Pancreas (tissue), 10 donors: ENCODE measurements around the gene CAB39L. TPM values are rescaled to one million over a fixed set of nuclear protein-coding genes. Genes with fewer than 3 reads are reported as not detected.

Source experiments
- ATAC-seq, 4 donors: fragments of 200-7000 bp; cut with Tn5 transposase; one replicate each; pipeline versions ENCODE4 v1.8.0 to v1.9.1; 2020; ENCODE audit warnings: mild to moderate bottlenecking in 4 of 4, moderate library complexity in 4 of 4
- DNase-seq, 6 donors: peaks; one replicate each; pipeline ENCODE4 v3.0.0-alpha.2; 2020
- FAIRE-seq: peaks from 2 replicates; lab custom pipeline; 2012; peaks lifted over from hg19 to GRCh38; lab: Jason Lieb, UNC
- H3K27ac ChIP-seq, 4 donors: fragments of 200-600 bp; sonication (generic); 1 replicate in 3 of 4; 2 replicates in 1 of 4; pipeline versions ENCODE4 v1.5.0 to v1.8.0; 2020
- H3K27me3 ChIP-seq, 4 donors: fragments of 200-600 bp; one replicate each; pipeline ENCODE4 v1.8.0; 2021
- H3K36me3 ChIP-seq, 3 donors: fragments of 200-600 bp; sonication (generic) in 1 of 3; one replicate each; pipeline versions ENCODE4 v1.5.0 to v1.8.0; 2020 to 2021
- H3K4me1 ChIP-seq, 3 donors: fragments of 200-600 bp; one replicate each; pipeline ENCODE4 v1.8.0; 2021
- H3K4me3 ChIP-seq, 4 donors: fragments of 200-600 bp; sonication (generic) in 2 of 4; one replicate each; pipeline versions ENCODE4 v1.5.0 to v1.8.0; 2020 to 2021
- H3K9me3 ChIP-seq, 4 donors: fragments of 200-600 bp; one replicate each; pipeline ENCODE4 v1.8.0; 2021
- whole genome bisulfite sequencing, 2 donors: extraction: QIAGEN DNeasy Blood & Tissue Kit; methylation state at CpG; one replicate each; pipeline ENCODE4 v1.1.7; 2013; 5-methylcytosine and 5-hydroxymethylcytosine counted together
- intact Hi-C, 3 donors: fragments of 100-400 bp; cut with DNase I; formaldehyde crosslinking; loops; one replicate each; pipeline versions ENCODE4 v1.11.1 to v1.14.2; 2022
- polyA plus RNA-seq, 2 donors: library from polyadenylated mRNA; stranded (reverse); fragments of 200-250 nt; gene quantifications; one replicate each; pipeline ENCODE4 v1.2.3, GENCODE V29; 2013
- total RNA-seq, 6 donors: library from RNA; stranded (reverse); fragmentation: NEBNext Ultra II Directional in 4 of 6; extraction: Animal tissue kit (Norgen Biotek cat#: 25700) in 4 of 6; gene quantifications; one replicate each; pipeline versions ENCODE4 v1.2.1 to v1.2.4, GENCODE V29; 2021 to 2023
- TF ChIP-seq, protein P1 (sequence below), 4 donors: fragments of 200-600 bp; sonication (generic) in 3 of 4; IDR thresholded peaks; one replicate each; pipeline versions ENCODE4 v1.5.0 to v1.8.0; 2021; ENCODE audit warnings: antibody characterized with exemption in 4 of 4
- donor health status: healthy with polysubstance abuse.
- donor health status: DM: no; HTN: no; CAD: no; lungs with moderate emphysema.
- donor health status: DM: no; HTN: no; CAD: no.
- donor health status: control.
- donor health status: control.
- donor health status: Bipolar disorder and iron deficiency.
- donor health status: DM: yes; HTN: yes; CAD: no.
- donor health status: DM: no; HTN: no; CAD: no.
- donor health status: DM: no; HTN: no; CAD: no.
- donor health status: DM: yes; HTN: yes; CAD: no.

Gene CAB39L
- total and polyA plus RNA-seq, 8 donors, result 2.7 to 8.4 (median 5.0) TPM

DNA sequence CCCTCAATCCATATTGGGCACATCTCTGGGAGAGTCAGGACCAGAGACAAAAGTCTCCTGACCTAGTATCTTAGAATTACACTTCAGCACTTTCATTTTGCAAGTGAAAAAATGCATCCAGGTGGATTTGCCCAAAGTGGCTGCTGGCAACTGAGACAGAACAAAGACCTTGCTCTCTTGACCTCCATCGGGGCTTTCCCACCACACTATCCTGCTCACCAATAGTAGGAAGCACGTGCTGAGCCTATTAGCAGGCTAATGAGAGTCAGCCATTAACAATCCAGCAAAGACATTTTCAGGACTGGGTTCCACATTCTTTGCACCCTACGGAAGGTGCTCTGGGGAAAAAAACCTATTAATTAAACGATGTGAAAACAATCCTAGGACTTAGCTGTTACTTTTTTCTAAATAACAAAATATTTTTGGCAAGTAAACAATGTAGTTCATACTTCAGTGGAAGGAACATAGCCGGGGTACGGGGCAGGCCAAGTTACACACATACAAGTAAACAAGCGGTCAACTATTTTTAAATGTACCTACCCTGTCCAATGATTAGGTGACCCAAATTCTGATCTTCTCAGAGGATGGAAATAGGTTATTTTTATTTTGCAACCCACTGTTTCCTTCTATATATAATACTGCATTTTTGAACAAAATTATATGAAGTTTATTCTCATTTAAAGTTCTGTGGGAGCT, 117.5 kb downstream of the CAB39L start:
- H3K4me3 ChIP-seq, result no peak overlapping the region
- H3K4me1 ChIP-seq, result no peaks in the 10 kb centered on the region
- ATAC-seq (no peak), FAIRE-seq (no peak), DNase-seq (no peak)
- no peak overlapping the region for H3K27ac ChIP-seq
- H3K36me3 ChIP-seq, result no peaks in the 10 kb centered on the region
- 56 to 70% methylated on average over 7 of the region's 7 CpGs for WGBS, 2 donors
- intact Hi-C loops, result no loop called here
- no peaks in the 10 kb centered on the region for H3K27me3 ChIP-seq
- H3K9me3 ChIP-seq, result no peaks in the 10 kb centered on the region
- TF ChIP-seq, protein P1, sequence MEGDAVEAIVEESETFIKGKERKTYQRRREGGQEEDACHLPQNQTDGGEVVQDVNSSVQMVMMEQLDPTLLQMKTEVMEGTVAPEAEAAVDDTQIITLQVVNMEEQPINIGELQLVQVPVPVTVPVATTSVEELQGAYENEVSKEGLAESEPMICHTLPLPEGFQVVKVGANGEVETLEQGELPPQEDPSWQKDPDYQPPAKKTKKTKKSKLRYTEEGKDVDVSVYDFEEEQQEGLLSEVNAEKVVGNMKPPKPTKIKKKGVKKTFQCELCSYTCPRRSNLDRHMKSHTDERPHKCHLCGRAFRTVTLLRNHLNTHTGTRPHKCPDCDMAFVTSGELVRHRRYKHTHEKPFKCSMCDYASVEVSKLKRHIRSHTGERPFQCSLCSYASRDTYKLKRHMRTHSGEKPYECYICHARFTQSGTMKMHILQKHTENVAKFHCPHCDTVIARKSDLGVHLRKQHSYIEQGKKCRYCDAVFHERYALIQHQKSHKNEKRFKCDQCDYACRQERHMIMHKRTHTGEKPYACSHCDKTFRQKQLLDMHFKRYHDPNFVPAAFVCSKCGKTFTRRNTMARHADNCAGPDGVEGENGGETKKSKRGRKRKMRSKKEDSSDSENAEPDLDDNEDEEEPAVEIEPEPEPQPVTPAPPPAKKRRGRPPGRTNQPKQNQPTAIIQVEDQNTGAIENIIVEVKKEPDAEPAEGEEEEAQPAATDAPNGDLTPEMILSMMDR (IDR thresholded peaks at IDR 0.05), result no peak

DNA sequence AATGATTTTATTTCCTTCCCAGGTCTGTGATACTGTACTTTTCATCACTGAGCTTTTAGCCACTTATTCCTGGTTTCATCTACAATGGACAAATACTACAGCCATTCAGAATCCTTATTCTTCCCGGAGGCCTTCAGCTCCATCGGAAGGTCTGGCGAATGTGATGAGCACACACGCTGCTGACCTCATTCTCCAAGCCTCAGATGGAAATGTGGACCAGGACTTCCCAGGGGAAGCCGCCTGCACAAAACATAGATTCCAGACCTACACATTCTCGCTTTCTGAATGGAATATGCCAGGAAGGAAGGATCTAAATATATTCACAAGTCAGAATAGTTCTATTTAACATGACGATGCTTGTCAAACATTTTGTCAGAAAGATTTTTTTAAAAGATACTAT, 120.5 kb downstream of the CAB39L start:
- FAIRE-seq, result no peak
- intact Hi-C loops, result no loop called here
- no peak for ATAC-seq
- no peaks in the 10 kb centered on the region for H3K36me3 ChIP-seq
- TF ChIP-seq, protein P1 (IDR thresholded peaks at IDR 0.05), result no peak
- H3K27me3 ChIP-seq, result no peaks in the 10 kb centered on the region
- no peaks in the 10 kb centered on the region for H3K4me1 ChIP-seq
- H3K4me3 ChIP-seq, result no peak overlapping the region
- no peaks in the 10 kb centered on the region for H3K9me3 ChIP-seq
- no peak overlapping the region for H3K27ac ChIP-seq
- DNase-seq, result no peak
- 92 to 94% methylated on average over 7 of the region's 7 CpGs for WGBS, 2 donors

DNA sequence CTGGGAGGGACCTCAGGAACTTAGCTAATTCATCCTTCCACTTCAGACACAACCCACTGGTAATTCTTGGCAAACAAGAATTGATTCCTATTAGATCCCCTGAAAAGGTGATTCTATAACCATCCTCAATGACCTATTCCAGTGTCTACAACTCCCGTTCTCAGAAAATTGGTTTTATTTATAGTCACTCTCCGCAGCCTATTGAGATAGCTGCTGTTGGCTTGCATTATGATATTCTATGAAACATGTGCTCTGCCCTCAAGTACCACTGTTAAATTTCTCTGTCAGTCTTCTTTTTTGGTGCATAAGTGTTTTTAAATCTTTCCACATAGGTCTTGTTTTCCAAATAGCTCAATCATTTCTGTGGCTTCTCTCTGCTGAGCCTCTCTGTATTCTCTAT, 121.2 kb downstream of the CAB39L start:
- TF ChIP-seq, protein P1 (IDR thresholded peaks at IDR 0.05), result no peak
- Histone ChIP-seq H3K27me3 (no peaks in the 10 kb centered on the region), H3K4me3 (no peak overlapping the region), H3K27ac (no peak overlapping the region), H3K9me3 (no peaks in the 10 kb centered on the region), H3K36me3 (no peaks in the 10 kb centered on the region), H3K4me1 (no peaks in the 10 kb centered on the region)
- FAIRE-seq (no peak), ATAC-seq (no peak), DNase-seq (no peak)
- 90 to 93% methylated on average over 2 of the region's 2 CpGs for WGBS, 2 donors
- intact Hi-C loops, result no loop called here

DNA sequence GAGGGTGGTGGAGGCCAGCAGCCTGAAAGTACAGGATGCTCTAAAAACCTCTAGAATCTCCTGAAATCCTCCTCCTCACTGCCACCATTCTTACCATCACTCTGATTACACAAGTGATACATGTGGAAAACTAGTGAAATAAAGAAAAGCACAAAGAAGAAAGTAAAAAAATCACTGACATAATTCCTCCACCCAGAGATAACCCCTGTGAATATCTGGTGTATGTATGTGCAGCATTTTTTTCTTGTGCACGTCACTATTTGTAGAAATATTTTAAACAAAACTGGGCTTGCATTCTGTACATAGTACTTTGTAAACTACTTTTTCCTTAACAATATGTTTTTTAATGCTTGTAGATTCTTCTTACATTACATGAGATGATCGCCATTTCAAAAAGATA, 122.9 kb downstream of the CAB39L start:
- ATAC-seq (no peak), DNase-seq (no peak), FAIRE-seq (no peak)
- Histone ChIP-seq H3K4me3 (no peak overlapping the region), H3K9me3 (no peaks in the 10 kb centered on the region), H3K27ac (no peak overlapping the region), H3K4me1 (no peaks in the 10 kb centered on the region), H3K27me3 (no peaks in the 10 kb centered on the region), H3K36me3 (no peaks in the 10 kb centered on the region)
- TF ChIP-seq, protein P1 (IDR thresholded peaks at IDR 0.05), result no peak
- WGBS, 2 donors, result 82 to 90% methylated on average over 2 of the region's 2 CpGs
- intact Hi-C loops, result no loop called here

DNA sequence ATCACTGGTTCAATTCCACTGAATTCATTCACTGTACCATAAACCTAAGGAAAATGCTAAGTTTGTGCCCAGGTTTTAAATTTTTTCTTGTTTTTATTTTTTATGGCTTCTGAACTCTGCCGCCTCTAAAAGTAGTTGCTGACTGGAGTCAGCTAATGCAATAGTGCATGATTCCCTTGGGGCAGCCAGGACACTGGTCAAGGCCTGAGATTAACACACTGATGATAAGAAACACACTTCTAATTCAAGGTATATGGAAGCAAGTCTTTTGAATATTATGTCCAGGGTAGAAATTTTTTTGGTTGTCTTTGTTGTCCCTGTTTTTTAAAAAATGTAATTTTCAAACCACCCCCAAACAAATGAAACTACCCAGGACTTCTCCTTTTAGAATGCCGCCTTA, 123.9 kb downstream of the CAB39L start:
- TF ChIP-seq, protein P1 (IDR thresholded peaks at IDR 0.05), result no peak
- 83 to 91% methylated on average over 2 of the region's 2 CpGs for WGBS, 2 donors
- Histone ChIP-seq H3K27ac (no peak overlapping the region), H3K36me3 (no peaks in the 10 kb centered on the region), H3K4me1 (no peaks in the 10 kb centered on the region), H3K9me3 (no peaks in the 10 kb centered on the region), H3K27me3 (no peaks in the 10 kb centered on the region), H3K4me3 (no peak overlapping the region)
- FAIRE-seq, result no peak
- ATAC-seq, result no peak
- no peak for DNase-seq
- intact Hi-C loops, result no loop called here
